Fibroblast of skin of right quadriceps (primary cell): ENCODE measurements around the gene CYS1.
"Not testable (repeated sequence)": the region's sequence is repeated elsewhere in the genome, so short reads cannot be mapped to it uniquely, and the experiment has no call there.

ENCODE experiments used
- DNase-seq: peaks from one replicate; pipeline ENCODE4 v3.0.0-alpha.2; 2013

CYS1 gene

GRCh38 chr2:10091889-10092244 is 11.7 kb upstream of the CYS1 start:
- not testable (repeated sequence) for DNase-seq

DNA sequence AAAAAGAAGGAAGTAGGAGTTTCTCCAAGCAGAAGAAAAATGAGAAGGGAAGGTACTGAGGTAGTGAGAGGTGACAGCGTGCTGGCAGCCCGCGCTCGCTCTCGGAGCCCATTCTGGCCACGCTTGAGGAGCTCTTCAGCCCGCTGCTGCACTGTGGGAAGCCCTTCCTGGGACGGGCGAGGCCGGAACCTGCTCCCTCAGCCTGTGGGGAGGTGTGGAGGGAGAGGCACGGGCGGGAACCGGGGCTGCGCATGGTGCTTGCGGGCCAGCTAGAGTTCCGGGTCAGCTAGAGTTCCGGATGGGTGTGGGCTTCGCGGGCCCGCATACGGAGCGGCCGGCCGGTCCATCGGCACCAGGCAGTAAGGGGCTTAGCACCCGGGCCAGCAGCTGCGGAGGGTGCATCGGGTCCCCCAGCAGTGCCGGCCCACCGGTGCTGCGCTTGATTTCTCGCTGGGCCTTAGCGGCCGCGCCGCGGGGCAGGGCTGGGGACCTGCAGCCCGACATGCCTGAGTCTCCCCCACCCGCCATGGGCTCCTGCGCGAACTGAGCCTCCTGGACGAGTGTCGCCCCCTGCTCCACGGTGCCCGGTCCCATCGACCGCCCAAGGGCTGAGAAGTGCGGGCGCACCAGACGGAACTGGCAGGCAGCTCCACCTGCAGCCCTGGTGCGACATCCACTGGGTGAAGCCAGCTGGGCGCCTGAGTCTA is 11.1 kb upstream of the CYS1 start:
- DNase-seq, result no peak

DNA sequence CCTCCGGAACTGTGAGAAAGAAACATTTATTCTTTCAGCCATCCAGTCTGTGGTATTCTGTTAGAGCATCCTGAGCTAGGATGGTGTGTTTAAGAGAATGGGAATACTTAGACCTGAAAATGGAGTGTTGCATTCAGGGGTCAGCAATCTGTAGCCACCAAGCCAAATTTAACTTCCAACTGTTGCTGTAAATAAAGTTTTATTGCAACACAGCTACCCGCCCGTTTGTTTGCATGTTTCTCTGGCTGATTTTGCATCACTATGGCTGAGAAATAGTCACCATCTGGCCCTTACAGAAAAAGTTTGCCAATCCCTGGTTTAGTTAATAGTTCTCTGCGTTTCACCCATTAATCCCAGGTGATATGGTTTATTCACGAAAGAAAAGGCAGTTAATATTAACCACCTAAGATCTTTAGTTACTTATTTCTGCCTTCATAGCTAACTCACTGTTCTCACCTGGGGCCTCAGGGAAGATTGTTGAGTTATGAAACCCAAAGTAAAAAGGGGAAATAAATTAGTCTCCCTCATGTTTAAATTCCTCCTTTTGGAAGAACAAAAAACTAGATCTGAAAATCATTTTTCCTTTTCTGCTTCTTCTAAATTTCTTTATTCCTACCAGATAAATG is 9.5 kb upstream of the CYS1 start:
- no peak for DNase-seq

- DNase-seq, result no peak
Measured at GRCh38 chr2:10087360-10087759, 7.1 kb upstream of the CYS1 start.

GRCh38 chr2:10086950-10087349 is 6.7 kb upstream of the CYS1 start:
- DNase-seq, result no peak

GRCh38 chr2:10085668-10086059 is 5.5 kb upstream of the CYS1 start:
- DNase-seq, result no peak

DNA sequence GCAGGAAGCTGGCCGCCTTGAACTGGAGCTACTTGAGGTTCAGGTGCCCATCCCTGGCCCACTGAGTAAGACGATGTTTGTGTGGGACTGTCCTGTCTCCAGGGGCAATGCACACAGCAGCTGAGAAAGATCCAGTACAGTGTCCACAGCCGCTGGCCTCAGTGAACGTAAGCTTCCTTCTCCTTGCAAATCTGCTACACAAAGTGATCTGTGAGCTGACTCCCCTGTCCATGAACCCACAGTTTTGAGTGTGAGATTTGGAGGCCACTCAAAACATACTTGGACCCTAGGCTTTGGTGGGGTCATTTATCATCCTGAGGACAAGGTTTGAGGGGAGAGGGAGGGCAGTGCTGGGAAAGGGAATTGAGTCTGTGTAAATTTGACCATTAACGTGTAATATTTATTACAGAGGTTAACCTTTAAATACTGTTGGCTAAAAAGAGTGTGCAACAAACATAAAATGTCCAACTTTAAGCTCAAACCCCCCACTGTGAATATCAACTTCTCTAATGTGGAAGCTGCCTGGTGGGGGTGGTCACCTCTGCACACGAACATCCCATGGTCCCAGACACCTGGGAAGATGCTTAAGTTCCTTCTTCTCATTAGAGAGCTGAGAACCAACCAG is 4.9 kb upstream of the CYS1 start:
- DNase-seq, result no peak

DNA sequence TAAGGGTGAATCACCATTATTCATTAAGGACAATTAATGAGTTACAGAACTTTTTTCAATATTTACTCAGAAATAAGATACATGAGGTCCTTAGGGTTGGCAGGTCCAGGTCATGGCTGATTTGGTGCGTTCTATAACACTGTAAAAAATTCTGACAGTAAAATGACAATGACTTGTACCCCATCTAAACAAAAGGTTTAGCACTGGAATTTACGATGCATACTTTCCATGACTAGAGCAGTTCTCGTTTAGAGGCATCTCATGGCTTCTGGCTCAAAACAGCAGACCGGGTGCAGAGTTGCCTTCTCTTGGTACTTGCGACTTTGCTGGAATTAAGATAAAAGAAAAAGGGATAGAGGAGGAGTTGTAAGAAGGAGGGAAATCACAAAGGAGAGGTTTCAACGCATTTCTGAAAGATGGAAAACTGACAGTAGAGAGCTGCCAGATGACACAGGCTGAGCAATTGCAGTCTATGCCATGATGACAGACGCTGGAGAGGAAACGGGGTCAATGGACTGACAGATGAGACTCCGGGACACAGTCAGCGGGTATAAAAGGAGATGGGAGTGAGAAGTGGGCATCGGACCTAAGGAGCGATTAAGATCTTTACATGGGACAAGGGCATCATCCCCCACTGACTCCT is 4.1 kb upstream of the CYS1 start:
- DNase-seq, result no peak

DNA sequence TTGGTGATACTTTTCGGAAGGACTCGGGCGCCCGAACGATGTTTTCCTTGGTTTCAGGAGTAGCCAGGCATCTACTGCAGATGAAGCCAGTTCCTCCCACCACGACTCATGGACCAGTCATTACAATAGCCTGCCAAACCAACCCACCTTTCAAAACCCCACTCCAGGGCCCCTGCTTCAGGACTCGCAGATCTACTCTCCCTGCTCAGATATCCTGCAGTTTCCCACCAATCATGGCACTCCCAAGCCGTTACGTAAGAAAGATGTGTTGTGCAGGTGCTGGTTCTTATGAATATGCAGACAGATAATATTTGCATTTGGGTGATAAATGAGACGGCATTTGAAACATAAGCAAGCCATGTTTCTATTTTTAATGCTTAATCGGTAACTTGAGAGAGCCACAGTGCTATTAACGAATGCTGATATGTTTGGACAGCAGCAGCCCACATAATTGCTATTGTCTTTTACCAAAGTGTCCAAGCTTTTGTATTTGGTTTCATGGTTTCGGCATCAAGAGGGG is 3.5 kb upstream of the CYS1 start:
- no peak for DNase-seq

- no peak for DNase-seq
Measured at GRCh38 chr2:10083046-10083445, 2.8 kb upstream of the CYS1 start.

DNA sequence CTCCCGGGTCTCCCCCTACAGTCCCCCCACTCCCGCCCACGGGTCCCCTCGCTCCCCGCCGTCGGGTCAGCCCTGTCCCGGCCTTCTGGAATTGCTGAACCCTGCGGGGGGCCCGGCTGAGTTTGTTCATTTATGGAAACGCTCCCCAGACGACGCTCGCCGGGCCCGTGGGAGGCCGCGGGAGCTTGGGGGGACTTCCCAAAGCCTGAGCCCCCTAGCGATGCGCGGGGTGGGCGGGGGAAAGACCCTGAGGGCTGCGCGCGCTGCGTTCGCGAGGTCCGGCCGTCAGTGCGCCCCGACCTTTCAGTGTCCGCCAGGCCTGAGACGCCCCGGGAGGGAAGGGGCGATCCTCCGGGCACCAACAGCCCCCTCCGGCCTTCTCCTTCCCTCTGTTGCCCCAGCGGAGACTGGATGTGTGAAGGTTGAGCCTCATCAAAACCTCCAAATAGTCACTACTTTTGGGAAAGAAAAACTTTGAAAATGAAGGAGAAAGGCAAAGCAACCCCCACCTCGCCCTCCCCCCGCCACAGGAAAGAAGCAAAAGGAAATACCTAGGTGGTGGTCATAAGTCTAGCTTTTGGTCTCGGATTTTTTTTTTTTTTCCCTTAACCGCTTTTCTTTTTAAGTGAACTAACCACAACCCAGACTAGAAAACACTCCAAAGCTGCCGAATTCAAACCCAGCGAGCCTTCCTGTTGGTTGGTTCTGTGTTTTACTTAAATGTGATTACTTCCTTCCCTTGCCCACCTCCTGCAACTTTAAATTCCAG is 509 bp upstream of the CYS1 start:
- no peak for DNase-seq

- peak; percentile 55 for DNase-seq
Measured at GRCh38 chr2:10079266-10079869, 843 bp downstream of the CYS1 start.

GRCh38 chr2:10078704-10079265 is 1.4 kb downstream of the CYS1 start:
- no peak for DNase-seq

- no peak for DNase-seq
Measured at GRCh38 chr2:10078001-10078400, 2.2 kb downstream of the CYS1 start.

DNA sequence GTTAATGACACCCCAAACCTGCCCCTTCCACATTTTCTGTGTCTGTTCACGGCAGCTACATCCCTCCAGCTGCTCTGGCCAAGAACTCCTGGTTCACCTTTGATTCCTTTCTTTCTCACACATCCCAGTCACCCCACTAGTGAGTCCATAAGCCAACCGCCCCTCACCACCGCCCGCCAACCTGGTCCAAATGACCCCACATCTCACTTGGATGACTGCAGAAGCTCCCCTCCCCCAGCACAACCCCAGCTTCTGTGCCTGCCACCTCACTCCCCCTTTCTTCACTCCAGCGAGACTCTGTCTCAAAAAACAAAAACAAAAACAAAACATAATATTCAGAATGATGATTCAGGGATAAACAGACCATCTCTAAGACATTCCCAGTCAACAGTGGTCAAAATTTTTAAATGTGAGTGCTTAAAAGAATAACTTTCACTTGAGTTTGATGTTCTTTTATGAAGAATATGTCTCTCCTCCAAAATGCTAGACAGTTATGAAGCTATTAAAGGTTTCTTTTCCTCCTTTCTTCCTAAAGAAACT is 3.2 kb downstream of the CYS1 start:
- no peak for DNase-seq

- no peak for DNase-seq
Measured at GRCh38 chr2:10076511-10076910, 3.7 kb downstream of the CYS1 start.

DNA sequence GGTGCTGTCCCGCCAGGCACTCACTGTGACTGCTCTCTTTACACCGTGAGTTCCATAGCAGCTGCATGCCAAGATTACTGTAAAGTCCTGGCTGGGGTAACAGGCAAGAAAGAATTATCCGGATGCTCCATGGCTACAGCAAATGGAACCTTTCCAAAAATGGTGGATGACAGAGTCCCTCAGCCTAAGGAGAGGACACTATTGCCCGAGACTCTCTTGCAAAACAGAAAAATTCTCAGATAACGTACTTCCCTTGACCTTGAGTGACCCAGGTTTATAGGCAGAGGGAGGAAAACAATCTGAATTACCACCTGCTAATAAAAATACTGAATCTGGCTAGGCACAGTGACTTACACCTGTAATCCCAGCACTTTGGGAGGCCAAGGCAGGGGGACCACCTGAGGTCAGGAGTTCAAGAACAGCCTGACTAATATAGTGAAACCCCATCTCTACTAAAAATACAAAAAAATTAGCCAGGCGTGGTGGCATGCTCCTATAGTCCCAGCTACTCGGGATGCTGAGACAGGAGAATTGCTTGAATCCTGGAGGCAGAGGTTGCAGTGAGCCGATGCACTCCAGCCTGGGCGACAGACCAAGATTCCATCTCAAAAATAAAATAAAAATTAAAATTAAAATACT is 4.5 kb downstream of the CYS1 start:
- DNase-seq, result no peak

DNA sequence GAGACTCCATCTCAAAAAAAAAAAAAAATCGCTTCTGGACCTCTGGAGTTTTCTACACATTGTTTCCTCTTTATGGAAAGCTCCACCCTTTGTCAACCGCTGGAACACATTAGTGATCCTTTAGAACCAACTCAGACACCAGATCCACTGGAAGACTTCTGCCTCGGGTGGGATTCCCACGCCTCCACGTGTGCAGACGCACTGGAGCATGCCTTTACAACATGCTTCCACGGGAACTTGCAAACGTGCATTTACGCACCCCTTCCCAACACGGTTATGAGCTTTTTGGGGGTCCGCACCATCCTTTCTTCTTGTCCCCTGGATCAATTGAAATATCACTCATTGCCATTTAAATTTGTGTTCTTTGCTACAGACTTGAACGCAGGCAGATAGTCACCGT is 5.1 kb downstream of the CYS1 start:
- DNase-seq, result no peak

GRCh38 chr2:10073706-10074105 is 6.5 kb downstream of the CYS1 start:
- no peak for DNase-seq

DNA sequence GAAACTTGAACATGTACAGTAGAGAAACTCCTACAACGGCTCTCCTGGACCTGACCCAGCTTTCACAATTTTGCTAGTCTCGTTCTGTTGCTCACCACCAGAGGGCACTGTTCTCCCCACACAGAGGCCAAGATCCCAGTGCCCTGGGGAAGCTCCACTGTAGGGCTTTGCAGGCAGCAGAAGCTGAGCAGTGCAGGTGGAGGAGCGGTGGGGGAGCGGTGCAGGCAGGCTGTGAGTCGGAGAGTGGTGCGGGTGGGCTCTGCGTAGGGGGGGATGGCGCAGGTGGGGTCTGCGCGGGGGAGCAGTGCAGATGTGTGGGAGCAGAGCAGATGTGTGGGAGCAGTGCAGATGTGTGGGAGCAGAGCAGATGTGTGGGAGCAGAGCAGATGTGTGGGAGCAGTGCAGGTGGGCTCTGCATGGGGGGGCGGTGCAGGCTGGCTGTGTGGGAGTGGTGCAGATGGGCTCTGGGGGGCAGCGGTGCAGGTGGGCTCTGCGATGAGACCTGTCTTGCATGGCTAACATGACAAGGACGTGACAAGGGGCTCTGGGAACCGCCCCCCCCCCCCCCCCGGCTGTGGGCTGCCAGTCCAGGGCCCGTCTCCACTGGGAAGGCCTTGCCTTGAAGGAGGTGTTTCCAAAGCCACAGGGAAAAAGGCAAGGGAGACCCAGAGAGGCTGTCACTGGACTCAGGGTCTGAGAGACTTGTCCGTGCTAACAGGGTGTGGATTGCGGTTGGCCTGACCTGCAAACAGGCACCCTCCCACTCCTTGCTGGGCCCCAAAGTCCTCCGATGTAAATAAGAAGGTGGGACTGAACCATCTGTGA is 7.3 kb downstream of the CYS1 start:
- DNase-seq, result peak; percentile 76

DNA sequence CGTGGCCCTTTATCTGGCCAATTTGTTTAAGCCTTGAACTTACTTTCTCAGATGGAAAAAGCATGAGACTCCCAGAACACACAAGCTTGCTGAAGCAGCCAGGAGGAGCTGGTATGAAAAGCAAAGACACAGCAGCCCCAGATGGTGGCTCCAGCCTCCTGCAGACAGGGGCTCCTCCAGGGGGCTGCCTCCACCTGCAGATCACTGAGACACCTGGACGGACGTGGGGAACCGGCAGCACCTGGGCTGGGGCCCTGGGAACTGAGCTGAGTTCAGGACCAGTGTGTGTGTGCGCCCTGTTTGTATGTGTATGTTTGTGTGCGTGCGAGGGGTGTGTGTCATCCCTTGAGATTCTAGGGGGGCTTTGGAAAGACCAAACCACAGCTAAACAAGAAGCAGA is 8.6 kb downstream of the CYS1 start:
- DNase-seq, result no peak
